Measurements from ENCODE around the gene ING3.
A peak's percentile ranks its signal among the peaks of the same experiment; 100 is the strongest.
"Not testable (repeated sequence)": the region's sequence is repeated elsewhere in the genome, so short reads cannot be mapped to it uniquely, and the experiment has no call there.

Gene ING3

DNA sequence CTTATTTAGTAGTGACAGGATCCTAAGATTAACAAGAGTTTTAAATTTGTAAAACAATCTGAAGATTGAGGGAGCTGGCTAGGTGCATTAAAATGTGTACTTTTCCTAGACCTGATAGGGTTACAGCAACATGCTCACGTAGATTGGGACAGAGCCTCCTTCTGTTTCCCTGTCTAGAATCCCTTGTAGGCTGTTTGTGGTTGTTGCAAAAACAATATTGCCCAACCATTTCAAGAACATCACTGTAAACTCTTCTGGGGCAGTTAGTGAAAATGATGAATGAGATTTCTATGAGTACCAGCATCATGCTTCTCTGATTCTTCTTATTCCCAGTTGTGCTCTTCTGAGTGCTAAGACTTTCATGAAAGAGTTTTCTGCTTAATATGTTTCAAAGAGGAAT lies 23.3 kb downstream of the ING3 start:
- Mint-ChIP-seq H3K9me3 (no peaks in the 10 kb centered on the region), H3K27ac (no peak overlapping the region), H3K27me3 (no peaks in the 10 kb centered on the region), H3K36me3 (ENCODE audit: low read depth) (peaks cover 55% of the 10 kb centered on the region), H3K4me1 (ENCODE audit: low read depth) (no peaks in the 10 kb centered on the region), H3K4me3 (no peak overlapping the region)

DNA sequence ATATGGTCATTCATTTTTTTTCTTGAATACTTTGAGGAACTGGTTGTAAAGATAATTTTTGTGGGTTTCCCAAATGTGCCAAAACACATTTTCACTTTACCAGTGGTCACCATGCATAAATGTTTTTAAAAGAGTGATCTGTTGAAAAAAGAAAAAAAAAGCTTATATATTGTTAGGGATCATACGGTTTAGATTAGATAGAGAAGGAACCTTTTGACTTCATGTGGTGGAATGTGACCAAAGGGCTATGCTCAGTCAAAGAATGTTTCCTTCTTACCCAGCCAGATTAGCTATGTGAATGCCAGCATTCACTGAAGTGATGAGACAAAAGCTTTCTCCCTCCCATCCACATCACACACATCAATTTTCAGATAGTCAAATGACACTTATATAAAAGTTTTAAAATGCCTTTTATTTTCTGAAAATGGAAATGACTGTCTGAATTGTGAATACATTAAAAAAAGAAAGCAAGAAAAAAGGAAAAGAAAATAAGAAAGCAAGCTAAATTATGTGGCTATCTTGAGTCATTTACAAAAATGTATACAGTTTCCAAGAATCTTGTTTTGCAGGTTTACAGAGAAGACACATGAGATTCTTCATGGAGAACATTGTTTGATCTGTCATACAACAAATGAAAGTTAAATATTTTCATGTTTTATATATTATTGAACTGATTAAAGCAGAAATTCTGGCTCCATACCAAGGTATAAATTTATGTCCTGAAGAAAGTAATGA lies 29.4 kb downstream of the ING3 start:
- Mint-ChIP-seq H3K27me3 (no peaks in the 10 kb centered on the region), H3K4me1 (ENCODE audit: low read depth) (peaks cover 5% of the 10 kb centered on the region), H3K36me3 (ENCODE audit: low read depth) (peaks cover 10% of the 10 kb centered on the region), H3K4me3 (no peak overlapping the region), H3K27ac (no peak overlapping the region), H3K9me3 (no peaks in the 10 kb centered on the region)

DNA sequence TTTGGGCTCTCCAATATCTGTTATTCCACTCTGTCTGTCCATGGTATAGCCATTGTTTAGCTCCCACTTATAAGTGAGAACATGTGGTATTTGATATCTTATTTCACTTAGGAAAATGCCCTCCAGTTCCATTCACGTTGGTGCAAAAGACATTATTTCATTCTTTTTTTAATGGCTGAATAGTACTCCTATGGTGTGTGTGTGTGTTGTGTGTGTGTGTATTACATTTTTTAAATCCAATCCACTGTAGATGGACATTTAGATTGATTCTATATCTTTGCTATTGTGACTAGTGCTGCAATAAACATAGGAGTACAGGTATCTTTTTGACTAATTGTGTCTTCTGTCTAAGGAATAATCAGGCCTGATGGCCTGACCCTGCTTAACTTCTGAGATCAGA lies 30.5 kb downstream of the ING3 start:
- H3K27me3 Mint-ChIP-seq = no peaks in the 10 kb centered on the region
- H3K4me3 Mint-ChIP-seq = no peak overlapping the region
- no peaks in the 10 kb centered on the region for H3K9me3 Mint-ChIP-seq
- no peak overlapping the region for H3K27ac Mint-ChIP-seq
- H3K36me3 Mint-ChIP-seq (ENCODE audit: low read depth) = peaks cover 5% of the 10 kb centered on the region
- H3K4me1 Mint-ChIP-seq (ENCODE audit: low read depth) = peaks cover 5% of the 10 kb centered on the region

DNA sequence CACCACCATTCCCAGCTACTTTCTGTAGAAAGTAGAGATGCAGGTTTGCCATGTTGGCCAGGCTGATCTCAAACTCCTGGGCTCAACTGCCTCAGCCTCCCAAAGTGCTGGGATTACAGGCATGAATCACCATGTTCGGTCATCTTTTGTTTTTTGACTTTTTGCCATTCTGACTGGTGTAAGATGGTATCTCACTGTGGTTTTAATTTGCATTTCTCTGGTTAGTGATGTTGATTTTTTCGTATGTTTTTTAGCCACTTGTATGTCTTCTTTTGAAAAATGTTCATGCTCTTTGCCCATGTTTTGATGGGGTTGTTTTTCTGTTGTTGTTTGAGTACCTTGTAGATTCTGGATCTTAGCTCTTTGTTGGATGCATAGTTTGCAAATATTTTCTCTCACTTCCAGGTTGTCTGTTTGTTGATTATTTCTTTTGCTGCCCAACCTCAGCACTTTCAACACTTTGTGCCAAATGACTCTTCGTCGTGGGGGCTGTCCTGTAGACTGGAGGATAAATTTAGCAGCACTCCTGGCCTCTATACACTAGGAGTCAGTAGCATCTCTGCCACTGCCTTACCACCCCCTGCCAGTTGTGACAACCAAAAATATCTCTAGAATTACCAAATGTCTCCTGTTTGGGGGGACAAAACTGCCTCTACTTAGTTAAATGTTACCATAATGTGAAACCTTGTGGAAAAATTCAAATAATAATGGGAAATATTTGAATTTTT lies 31.5 kb downstream of the ING3 start:
- Mint-ChIP-seq H3K27me3 (peaks cover 8% of the 10 kb centered on the region), H3K9me3 (no peaks in the 10 kb centered on the region), H3K4me3 (no peak overlapping the region), H3K36me3 (ENCODE audit: low read depth) (peaks cover 1% of the 10 kb centered on the region), H3K27ac (no peak overlapping the region), H3K4me1 (ENCODE audit: low read depth) (peaks cover 5% of the 10 kb centered on the region)

DNA sequence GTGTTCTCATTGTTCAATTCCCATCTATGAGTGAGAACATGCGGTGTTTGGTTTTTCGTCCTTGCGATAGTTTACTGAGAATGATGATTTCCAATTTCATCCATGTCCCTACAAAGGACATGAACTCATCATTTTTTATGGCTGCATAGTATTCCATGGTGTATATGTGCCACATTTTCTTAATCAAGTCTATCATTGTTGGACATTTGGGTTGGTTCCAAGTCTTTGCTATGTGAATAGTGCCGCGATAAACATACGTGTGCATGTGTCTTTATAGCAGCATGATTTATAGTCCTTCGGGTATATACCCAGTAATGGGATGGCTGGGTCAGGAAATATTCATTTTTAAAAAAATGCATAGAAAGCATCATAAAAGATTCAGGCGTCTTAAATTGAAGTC lies 33.0 kb downstream of the ING3 start:
- peaks cover 13% of the 10 kb centered on the region for H3K4me1 Mint-ChIP-seq (ENCODE audit: low read depth)
- H3K27ac Mint-ChIP-seq, H3K9me3 Mint-ChIP-seq: not testable (repeated sequence)

DNA sequence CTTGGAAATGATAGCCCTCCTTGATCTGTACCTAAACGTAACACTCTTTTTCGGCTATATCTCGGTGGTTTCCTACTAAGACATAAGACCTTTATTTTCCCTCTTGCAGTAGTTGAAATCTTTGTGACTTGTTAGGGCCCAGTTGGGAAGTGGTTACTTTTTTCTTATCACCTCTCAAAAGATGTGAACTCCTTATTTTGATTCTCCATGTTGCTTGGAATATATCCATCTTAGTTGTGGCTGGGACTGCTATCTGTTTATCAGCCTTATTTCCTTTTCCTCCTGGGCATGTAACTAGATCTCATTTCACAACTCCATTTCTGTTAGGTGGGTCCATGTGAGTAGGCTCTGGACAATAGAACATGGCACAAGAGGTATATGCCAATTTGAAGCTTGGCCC lies 33.8 kb downstream of the ING3 start:
- H3K4me3 Mint-ChIP-seq = no peak overlapping the region
- H3K9me3 Mint-ChIP-seq = no peaks in the 10 kb centered on the region
- peaks cover 31% of the 10 kb centered on the region for H3K27me3 Mint-ChIP-seq
- no peak overlapping the region for H3K27ac Mint-ChIP-seq
- H3K36me3 Mint-ChIP-seq (ENCODE audit: low read depth) = no peaks in the 10 kb centered on the region
- peaks cover 22% of the 10 kb centered on the region for H3K4me1 Mint-ChIP-seq (ENCODE audit: low read depth)

More for the DNA sequence above, 33.0 kb downstream of the ING3 start:
- peaks cover 23% of the 10 kb centered on the region for H3K27me3 Mint-ChIP-seq
- not testable (repeated sequence) for H3K36me3 Mint-ChIP-seq (ENCODE audit: low read depth); H3K4me3 Mint-ChIP-seq

DNA sequence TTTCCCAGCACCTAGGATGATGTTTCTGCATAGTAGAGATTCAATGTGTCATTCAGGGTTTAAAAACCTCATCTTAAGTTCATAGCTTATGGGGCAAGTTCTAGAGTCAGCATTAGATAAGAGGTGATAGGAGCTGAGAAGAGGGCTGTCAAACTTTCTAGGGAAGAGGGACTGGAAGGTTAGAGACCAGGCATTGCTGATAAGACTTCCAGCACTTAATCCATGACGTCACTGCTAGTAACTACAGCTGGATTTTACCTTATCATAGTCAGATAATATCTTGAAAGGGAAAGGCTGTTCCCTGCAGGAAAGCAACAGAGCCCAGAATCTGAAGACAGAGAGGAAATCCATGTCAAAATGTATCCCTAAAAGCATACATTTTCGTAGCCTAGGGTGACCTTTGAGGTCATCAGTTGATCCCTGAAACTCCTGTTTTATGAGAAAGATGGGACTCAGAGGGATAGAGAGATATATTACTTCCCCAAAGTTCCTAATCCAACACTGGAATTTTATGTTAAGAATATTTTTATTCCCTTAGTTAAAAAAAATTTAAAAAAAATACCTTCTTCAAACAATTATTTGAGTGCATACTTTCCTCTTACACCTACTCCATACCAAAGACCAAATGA lies 34.7 kb downstream of the ING3 start:
- Mint-ChIP-seq H3K4me3 (no peak overlapping the region), H3K9me3 (no peaks in the 10 kb centered on the region), H3K4me1 (ENCODE audit: low read depth) (peaks cover 24% of the 10 kb centered on the region), H3K36me3 (ENCODE audit: low read depth) (no peaks in the 10 kb centered on the region), H3K27ac (no peak overlapping the region), H3K27me3 (peaks cover 40% of the 10 kb centered on the region)

DNA sequence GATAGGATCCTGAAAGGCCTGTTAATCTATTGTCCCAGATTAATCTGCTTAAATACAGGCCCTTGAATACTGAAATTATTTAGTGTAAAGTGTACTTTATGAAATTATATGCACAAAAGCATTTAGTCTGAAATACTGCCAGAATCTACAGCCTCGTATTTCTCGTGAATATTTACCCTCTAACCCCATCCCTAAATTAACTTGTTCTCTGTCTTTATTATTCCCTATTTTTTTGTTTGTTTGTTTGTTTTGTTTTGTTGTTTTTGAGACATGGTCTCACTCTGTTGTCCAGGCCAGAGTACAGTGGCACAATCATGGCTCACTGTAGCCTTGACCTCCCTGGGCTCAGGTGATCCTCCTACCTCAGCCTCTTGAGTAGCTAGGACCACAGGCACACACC lies 35.3 kb downstream of the ING3 start:
- H3K4me1 Mint-ChIP-seq (ENCODE audit: low read depth) = peaks cover 24% of the 10 kb centered on the region
- H3K9me3 Mint-ChIP-seq = no peaks in the 10 kb centered on the region
- H3K4me3 Mint-ChIP-seq = no peak overlapping the region
- no peak overlapping the region for H3K27ac Mint-ChIP-seq
- peaks cover 46% of the 10 kb centered on the region for H3K27me3 Mint-ChIP-seq
- no peaks in the 10 kb centered on the region for H3K36me3 Mint-ChIP-seq (ENCODE audit: low read depth)

DNA sequence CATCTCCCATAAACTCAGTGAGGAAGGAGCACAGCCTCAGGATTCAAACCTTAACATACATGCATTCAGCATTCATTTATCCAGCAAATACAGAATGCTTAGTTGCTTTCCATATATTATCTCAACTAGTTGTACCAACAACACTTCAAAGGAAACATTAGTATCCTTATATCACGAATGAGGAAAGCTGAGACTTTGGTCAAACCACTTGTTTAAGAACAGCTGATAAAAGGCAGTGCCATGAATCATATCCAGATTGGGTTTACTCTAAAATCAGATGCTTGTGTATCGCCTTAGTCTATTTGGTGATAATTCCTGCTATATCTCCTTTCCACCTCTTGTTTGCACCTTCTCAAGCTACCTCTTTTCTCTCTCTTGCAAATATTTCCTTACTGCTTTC lies 36.1 kb downstream of the ING3 start:
- H3K36me3 Mint-ChIP-seq (ENCODE audit: low read depth) = no peaks in the 10 kb centered on the region

DNA sequence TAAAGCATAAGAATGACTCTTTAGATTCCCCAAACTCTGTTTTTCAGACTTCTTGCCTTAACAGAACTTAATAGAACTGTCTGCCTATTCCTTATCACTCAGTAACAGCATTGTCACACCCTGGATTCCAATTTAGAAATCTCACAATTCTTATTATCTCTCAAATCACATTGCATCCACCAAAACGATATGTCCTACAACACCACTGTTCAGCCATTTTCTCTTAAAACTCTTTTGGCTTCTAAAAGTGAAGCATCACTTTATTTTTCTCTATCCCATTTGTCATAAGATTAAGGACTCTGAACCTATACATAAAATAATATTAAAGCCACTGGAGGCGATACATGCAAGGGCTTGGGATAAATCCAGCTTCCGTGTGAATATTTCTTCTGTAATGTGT lies 36.7 kb downstream of the ING3 start:
- H3K27me3 Mint-ChIP-seq = peaks cover 55% of the 10 kb centered on the region
- peaks cover 19% of the 10 kb centered on the region for H3K4me1 Mint-ChIP-seq (ENCODE audit: low read depth)
- no peaks in the 10 kb centered on the region for H3K9me3 Mint-ChIP-seq
- no peak overlapping the region for H3K4me3 Mint-ChIP-seq
- no peak overlapping the region for H3K27ac Mint-ChIP-seq
- no peaks in the 10 kb centered on the region for H3K36me3 Mint-ChIP-seq (ENCODE audit: low read depth)

More for the DNA sequence above, 36.1 kb downstream of the ING3 start:
- no peak overlapping the region for H3K4me3 Mint-ChIP-seq
- H3K4me1 Mint-ChIP-seq (ENCODE audit: low read depth) = peaks cover 24% of the 10 kb centered on the region
- H3K27me3 Mint-ChIP-seq = peaks cover 51% of the 10 kb centered on the region
- H3K9me3 Mint-ChIP-seq = no peaks in the 10 kb centered on the region
- H3K27ac Mint-ChIP-seq = no peak overlapping the region

DNA sequence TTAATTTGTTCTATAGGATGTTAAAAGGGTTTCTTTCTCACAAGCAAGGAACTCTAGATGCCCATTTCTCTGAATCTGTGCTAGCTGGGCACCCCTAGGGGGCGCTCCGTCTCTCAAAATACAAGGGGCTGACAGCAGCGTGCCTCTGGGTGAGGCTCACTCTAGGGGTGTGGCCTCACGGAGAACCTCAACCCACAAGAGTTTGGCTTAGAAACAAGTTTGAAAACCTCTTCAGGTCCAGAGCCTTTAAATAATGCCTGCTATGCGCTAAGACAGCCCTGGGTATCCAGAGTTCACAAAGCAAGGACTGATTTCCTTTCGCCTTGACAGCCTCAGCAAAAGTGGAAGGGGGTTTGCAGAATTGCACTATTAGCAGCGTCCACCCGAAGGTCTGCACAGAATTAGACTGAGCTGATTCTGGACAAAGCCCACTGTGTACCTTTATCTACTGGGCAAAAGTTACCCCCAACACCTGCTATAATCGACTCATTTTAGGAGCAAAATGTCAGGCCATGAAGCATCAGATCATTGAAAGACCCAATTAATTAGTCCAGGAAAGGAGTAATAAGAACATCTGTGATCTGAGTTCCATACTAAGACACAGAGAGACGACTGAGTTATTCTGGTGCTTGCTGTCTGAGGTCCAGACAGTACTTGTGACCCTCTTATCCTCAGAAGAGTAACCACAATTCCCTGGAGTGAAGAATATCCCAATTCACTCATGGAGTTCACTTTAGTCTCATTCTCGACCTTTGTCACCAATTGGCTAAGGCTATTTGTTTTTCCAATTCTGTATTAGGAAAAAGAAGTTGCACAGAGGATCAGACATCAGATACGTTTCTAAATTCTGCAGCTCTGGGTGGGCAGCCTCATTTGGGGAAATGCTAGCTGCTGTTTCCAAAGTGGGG lies 37.4 kb downstream of the ING3 start:
- peak overlapping the region; percentile 83 for H3K4me3 Mint-ChIP-seq
- H3K4me1 Mint-ChIP-seq (ENCODE audit: low read depth) = peaks cover 19% of the 10 kb centered on the region
- H3K9me3 Mint-ChIP-seq = no peaks in the 10 kb centered on the region
- H3K27ac Mint-ChIP-seq = no peak overlapping the region
- H3K36me3 Mint-ChIP-seq (ENCODE audit: low read depth) = no peaks in the 10 kb centered on the region
- peaks cover 57% of the 10 kb centered on the region for H3K27me3 Mint-ChIP-seq

DNA sequence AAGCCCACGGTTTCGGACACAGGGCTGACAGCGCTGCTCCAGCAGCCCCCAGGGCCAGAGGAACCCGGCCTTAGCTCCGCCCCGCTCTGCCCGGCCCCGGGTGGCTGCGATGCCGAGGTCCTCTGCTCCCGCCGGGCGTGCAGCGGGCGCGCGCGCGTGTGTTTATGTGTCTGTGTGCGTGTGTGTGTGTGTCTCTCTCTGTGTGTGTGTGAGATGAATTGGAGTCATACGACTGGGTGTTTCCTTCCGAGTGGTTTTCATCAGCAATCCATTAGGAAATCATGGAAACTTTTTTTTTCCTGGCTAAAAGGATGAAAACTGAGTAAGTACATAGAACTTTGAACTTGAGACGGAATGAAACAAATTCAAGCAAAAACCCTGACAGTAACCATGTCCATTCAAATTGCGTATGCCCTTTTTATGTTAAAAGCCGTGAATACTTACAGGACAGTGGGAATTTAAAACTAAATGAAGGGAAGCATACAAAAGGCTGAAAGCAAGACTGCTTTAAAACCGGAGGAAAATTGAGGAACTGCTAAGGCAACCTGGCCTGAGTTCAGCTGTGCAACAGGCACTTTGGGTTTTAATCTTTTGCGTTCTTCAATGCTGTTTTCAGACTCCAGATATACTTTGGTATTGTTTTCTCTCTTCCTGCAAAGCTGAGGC lies 38.1 kb downstream of the ING3 start, which contains the start of gene CPED1:
Gene CPED1, plus strand, starts transcription at position 121 of the 666 bp plus-strand sequence. CDS start 911 bp downstream, outside the sequence.
- H3K27me3 Mint-ChIP-seq = peaks cover 63% of the 10 kb centered on the region
- peak within 1 kb of the TSS; percentile 83 for H3K4me3 Mint-ChIP-seq
- H3K36me3 Mint-ChIP-seq (ENCODE audit: low read depth) = no peaks in the 10 kb centered on the region
- H3K9me3 Mint-ChIP-seq = no peaks in the 10 kb centered on the region
- peaks cover 19% of the 10 kb centered on the region for H3K4me1 Mint-ChIP-seq (ENCODE audit: low read depth)
- no peak within 1 kb of the TSS for H3K27ac Mint-ChIP-seq

DNA sequence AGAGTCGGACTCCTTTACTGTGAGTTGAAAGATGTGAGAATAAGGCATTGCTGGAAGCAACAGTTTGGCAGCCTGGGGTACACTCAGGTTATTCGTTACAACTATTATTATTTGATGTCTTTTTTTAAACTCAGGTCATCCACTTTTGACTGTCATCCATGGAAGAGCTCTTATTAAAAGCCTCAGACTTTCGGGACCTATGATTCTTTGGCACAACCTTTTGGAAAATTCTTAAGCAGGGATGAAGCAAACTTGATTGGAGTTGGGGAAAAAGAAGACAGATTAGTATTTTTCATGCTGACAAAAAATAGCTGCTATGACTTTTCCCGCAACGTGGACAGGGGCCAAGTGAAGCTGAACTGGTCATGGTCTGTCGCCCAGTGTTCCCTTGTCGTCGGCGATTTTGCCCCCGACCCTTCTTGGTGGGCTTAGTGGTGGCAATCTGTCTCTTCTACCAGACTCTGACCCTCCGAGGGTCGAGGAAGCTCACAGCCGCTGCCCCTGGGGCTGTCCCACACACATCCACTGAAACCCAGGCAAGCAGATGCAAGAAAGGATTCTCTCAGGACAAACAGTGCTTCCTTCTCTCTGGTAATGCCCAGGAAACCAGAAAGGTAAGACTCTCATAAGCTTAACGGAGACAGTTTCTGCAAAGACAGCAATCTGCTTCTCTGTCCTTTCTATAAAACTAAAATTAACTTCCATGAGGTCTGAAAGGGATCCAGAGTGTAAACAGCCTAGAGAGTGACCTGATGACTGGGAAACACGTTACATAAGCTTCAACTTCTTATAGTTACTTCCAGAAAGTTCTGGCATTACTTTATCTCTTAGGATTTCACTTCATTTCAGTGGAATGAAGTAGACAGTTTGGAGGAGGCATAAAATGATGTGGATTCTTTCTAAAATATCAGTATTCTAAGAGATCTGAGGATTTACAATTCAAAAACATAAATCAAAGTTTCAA lies 39.0 kb downstream of the ING3 start:
- H3K4me3 Mint-ChIP-seq = peak overlapping the region; percentile 83
- peaks cover 63% of the 10 kb centered on the region for H3K27me3 Mint-ChIP-seq
- no peaks in the 10 kb centered on the region for H3K36me3 Mint-ChIP-seq (ENCODE audit: low read depth)
- no peaks in the 10 kb centered on the region for H3K9me3 Mint-ChIP-seq
- H3K4me1 Mint-ChIP-seq (ENCODE audit: low read depth) = peaks cover 19% of the 10 kb centered on the region
- no peak overlapping the region for H3K27ac Mint-ChIP-seq
